HEK293 (cell line): ENCODE data around the gene HYKK.

Source experiments
- GLI4 ChIP-seq: fragments of 450-650 bp; formaldehyde crosslinking; IDR thresholded peaks from 2 replicates; pipeline ENCODE4 v1.5.1; 2016; ENCODE audit warnings: missing biosample characterization, missing genetic modification characterization
- HOXD13 ChIP-seq: sonication (generic); formaldehyde crosslinking; IDR thresholded peaks from 2 replicates; pipeline ENCODE4 v1.8.0; 2022; ENCODE audit warnings: missing genetic modification reagents, borderline replicate concordance
- MZF1 ChIP-seq: fragments of 450-650 bp; formaldehyde crosslinking; IDR thresholded peaks from 2 replicates; pipeline ENCODE4 v1.5.1; 2017; ENCODE audit warnings: missing biosample characterization, missing genetic modification characterization, borderline replicate concordance
- REST ChIP-seq: fragments of 450-650 bp; formaldehyde crosslinking; IDR thresholded peaks from 2 replicates; pipeline ENCODE4 v1.5.1; 2016; ENCODE audit warnings: missing biosample characterization, missing genetic modification characterization
- SP2 ChIP-seq: fragments of 450-650 bp; formaldehyde crosslinking; IDR thresholded peaks from 2 replicates; pipeline ENCODE4 v1.5.1; 2016; ENCODE audit warnings: missing biosample characterization, missing genetic modification characterization
- TCF7L2 ChIP-seq: IDR thresholded peaks from 2 replicates; pipeline ENCODE4 v1.6.1; 2011; ENCODE audit warnings: low read depth, mild to moderate bottlenecking, inconsistent platforms, low read length, moderate library complexity, borderline replicate concordance
- ZBTB17 ChIP-seq: fragments of 450-650 bp; formaldehyde crosslinking; IDR thresholded peaks from 2 replicates; pipeline ENCODE4 v1.5.1; 2016; ENCODE audit warnings: missing biosample characterization, missing genetic modification characterization
- ZNF10 ChIP-seq: fragments of 450-650 bp; formaldehyde crosslinking; IDR thresholded peaks from 2 replicates; pipeline ENCODE4 v1.5.1; 2017; ENCODE audit warnings: missing biosample characterization, missing genetic modification characterization
- ZNF112 ChIP-seq: fragments of 450-650 bp; formaldehyde crosslinking; IDR thresholded peaks from 2 replicates; pipeline ENCODE4 v1.5.0; 2017; ENCODE audit warnings: missing biosample characterization, missing genetic modification characterization
- ZNF155 ChIP-seq: fragments of 450-650 bp; formaldehyde crosslinking; IDR thresholded peaks from 2 replicates; pipeline ENCODE4 v1.5.1; 2016; ENCODE audit warnings: missing biosample characterization, missing genetic modification characterization
- ZNF19 ChIP-seq: fragments of 450-650 bp; formaldehyde crosslinking; IDR thresholded peaks from 2 replicates; pipeline ENCODE4; 2016; ENCODE audit warnings: missing biosample characterization, missing genetic modification characterization, low read depth
- ZNF202 ChIP-seq: fragments of 450-650 bp; formaldehyde crosslinking; IDR thresholded peaks from 2 replicates; pipeline ENCODE4 v1.5.1; 2016; ENCODE audit warnings: missing biosample characterization, missing genetic modification characterization, borderline replicate concordance
- ZNF23 ChIP-seq: fragments of 450-650 bp; formaldehyde crosslinking; IDR thresholded peaks from 2 replicates; pipeline ENCODE4 v1.5.1; 2016; ENCODE audit warnings: missing biosample characterization, missing genetic modification characterization, borderline replicate concordance
- ZNF292 ChIP-seq: fragments of 450-650 bp; formaldehyde crosslinking; IDR thresholded peaks from 2 replicates; pipeline ENCODE4 v1.5.1; 2016; ENCODE audit warnings: low read depth, missing biosample characterization, missing genetic modification characterization, borderline replicate concordance
- ZNF335 ChIP-seq: fragments of 450-650 bp; formaldehyde crosslinking; conservative IDR thresholded peaks from 2 replicates; pipeline ENCODE4 v1.5.1; 2016; ENCODE audit warnings: missing biosample characterization, missing genetic modification characterization
- ZNF341 ChIP-seq: fragments of 450-650 bp; formaldehyde crosslinking; IDR thresholded peaks from 2 replicates; pipeline ENCODE4; 2016; ENCODE audit warnings: low read depth, missing biosample characterization, missing genetic modification characterization
- ZNF350 ChIP-seq: fragments of 450-650 bp; formaldehyde crosslinking; IDR thresholded peaks from 2 replicates; pipeline ENCODE4 v1.5.0; 2017; ENCODE audit warnings: missing biosample characterization, mild to moderate bottlenecking, missing genetic modification characterization
- ZNF354C ChIP-seq: fragments of 450-650 bp; formaldehyde crosslinking; IDR thresholded peaks from 2 replicates; pipeline ENCODE4 v1.5.1; 2016; ENCODE audit warnings: missing biosample characterization, missing genetic modification characterization, low read depth, borderline replicate concordance
- ZNF362 ChIP-seq: fragments of 450-650 bp; formaldehyde crosslinking; IDR thresholded peaks from 2 replicates; pipeline ENCODE4 v1.5.1; 2016; ENCODE audit warnings: missing biosample characterization, missing genetic modification characterization
- ZNF391 ChIP-seq: fragments of 450-650 bp; formaldehyde crosslinking; IDR thresholded peaks from 2 replicates; pipeline ENCODE4 v1.5.1; 2016; ENCODE audit warnings: low read depth, missing biosample characterization, missing genetic modification characterization, borderline replicate concordance
- ZNF426 ChIP-seq: fragments of 450-650 bp; formaldehyde crosslinking; IDR thresholded peaks from 2 replicates; pipeline ENCODE4 v1.5.1; 2017; ENCODE audit warnings: missing biosample characterization, missing genetic modification characterization, mild to moderate bottlenecking, inconsistent platforms, moderate library complexity
- ZNF473 ChIP-seq: fragments of 450-650 bp; formaldehyde crosslinking; IDR thresholded peaks from 2 replicates; pipeline ENCODE4 v1.5.1; 2017; ENCODE audit warnings: missing biosample characterization, missing genetic modification characterization
- ZNF530 ChIP-seq: fragments of 450-650 bp; formaldehyde crosslinking; IDR thresholded peaks from 2 replicates; pipeline ENCODE4 v1.5.1; 2016; ENCODE audit warnings: low read depth, missing biosample characterization, missing genetic modification characterization
- ZNF561 ChIP-seq: fragments of 450-650 bp; IDR thresholded peaks from 2 replicates; pipeline ENCODE4 v1.5.1; 2018; ENCODE audit warnings: missing biosample characterization, missing genetic modification characterization, borderline replicate concordance
- ZNF624 ChIP-seq: fragments of 450-650 bp; formaldehyde crosslinking; IDR thresholded peaks from 2 replicates; pipeline ENCODE4 v1.5.1; 2017; ENCODE audit warnings: missing biosample characterization, missing genetic modification characterization
- ZNF629 ChIP-seq: fragments of 450-650 bp; formaldehyde crosslinking; IDR thresholded peaks from 2 replicates; pipeline ENCODE4 v1.5.1; 2017; ENCODE audit warnings: missing biosample characterization, missing genetic modification characterization
- ZNF658 ChIP-seq: fragments of 450-650 bp; formaldehyde crosslinking; IDR thresholded peaks from 2 replicates; pipeline ENCODE4; 2016; ENCODE audit warnings: missing biosample characterization, missing genetic modification characterization
- ZNF660 ChIP-seq: fragments of 450-650 bp; IDR thresholded peaks from 2 replicates; pipeline ENCODE4 v1.5.1; 2018; ENCODE audit warnings: missing biosample characterization, mild to moderate bottlenecking, missing genetic modification characterization
- ZNF707 ChIP-seq: fragments of 450-650 bp; formaldehyde crosslinking; IDR thresholded peaks from 2 replicates; pipeline ENCODE4 v1.5.1; 2016; ENCODE audit warnings: missing biosample characterization, missing genetic modification characterization
- ZNF768 ChIP-seq: fragments of 450-650 bp; formaldehyde crosslinking; IDR thresholded peaks from 2 replicates; pipeline ENCODE4 v1.5.1; 2018; ENCODE audit warnings: missing biosample characterization, mild to moderate bottlenecking, missing genetic modification characterization
- ZNF830 ChIP-seq: fragments of 450-650 bp; IDR thresholded peaks from 2 replicates; pipeline ENCODE4 v1.5.0; 2018; ENCODE audit warnings: missing biosample characterization, missing genetic modification characterization, low read depth, mild to moderate bottlenecking, moderate library complexity
- ZNF837 ChIP-seq: fragments of 450-650 bp; formaldehyde crosslinking; IDR thresholded peaks from 2 replicates; pipeline ENCODE4 v1.5.1; 2016; ENCODE audit warnings: missing biosample characterization, missing genetic modification characterization
- TF ChIP-seq, protein P1 (sequence below): IDR thresholded peaks from 2 replicates; pipeline ENCODE4 v1.6.1; 2011; ENCODE audit warnings: mild to moderate bottlenecking, low read depth, low read length, borderline replicate concordance
- TF ChIP-seq, protein P2 (sequence below): fragments of 450-650 bp; formaldehyde crosslinking; optimal IDR thresholded peaks from 2 replicates; pipeline ENCODE3; 2016; ENCODE audit warnings: missing biosample characterization, mild to moderate bottlenecking, missing genetic modification characterization
- TF ChIP-seq, protein P3 (sequence below): fragments of 450-650 bp; formaldehyde crosslinking; IDR thresholded peaks from 2 replicates; pipeline ENCODE4 v1.5.1; 2017; ENCODE audit warnings: missing biosample characterization, missing genetic modification characterization

HYKK gene

GRCh38 chr15:78536134-78536533 lies 28.8 kb downstream of the HYKK start (continued):
- no peak for TF ChIP-seq ZBTB17
- TF ChIP-seq ZNF362 = no peak
- TF ChIP-seq ZNF660 (tag by site-specific recombination) = peak; percentile 29; the same call in 1 of the 2 replicates
- TF ChIP-seq MZF1 = no peak
- TF ChIP-seq ZNF23 (tag by site-specific recombination) = no peak
- no peak for TF ChIP-seq ZNF354C (tag by site-specific recombination)
- TF ChIP-seq REST (tag by site-specific recombination) = no peak
- TF ChIP-seq TCF7L2 = no peak
- no peak for TF ChIP-seq ZNF837 (tag by site-specific recombination)
- TF ChIP-seq ZNF473 (tag by site-specific recombination) = peak; percentile 96
- no peak for TF ChIP-seq ZNF341 (tag by site-specific recombination)
- no peak for TF ChIP-seq ZNF830
- TF ChIP-seq ZNF10 (tag by site-specific recombination) = no peak
- TF ChIP-seq ZNF658 (tag by site-specific recombination) = no peak
- no peak for TF ChIP-seq ZNF19 (tag by site-specific recombination)
- TF ChIP-seq ZNF112 (tag by site-specific recombination) = no peak; the same call in 1 of the 2 replicates
- TF ChIP-seq ZNF426 (tag by site-specific recombination) = no peak
- TF ChIP-seq ZNF624 = no peak
- no peak for TF ChIP-seq ZNF561 (tag by site-specific recombination)
- TF ChIP-seq GLI4 (tag by site-specific recombination) = no peak
- TF ChIP-seq ZNF155 = 0 out of 2 replicates have a peak, but pooled peaks have one; percentile 49
- TF ChIP-seq, protein P1, sequence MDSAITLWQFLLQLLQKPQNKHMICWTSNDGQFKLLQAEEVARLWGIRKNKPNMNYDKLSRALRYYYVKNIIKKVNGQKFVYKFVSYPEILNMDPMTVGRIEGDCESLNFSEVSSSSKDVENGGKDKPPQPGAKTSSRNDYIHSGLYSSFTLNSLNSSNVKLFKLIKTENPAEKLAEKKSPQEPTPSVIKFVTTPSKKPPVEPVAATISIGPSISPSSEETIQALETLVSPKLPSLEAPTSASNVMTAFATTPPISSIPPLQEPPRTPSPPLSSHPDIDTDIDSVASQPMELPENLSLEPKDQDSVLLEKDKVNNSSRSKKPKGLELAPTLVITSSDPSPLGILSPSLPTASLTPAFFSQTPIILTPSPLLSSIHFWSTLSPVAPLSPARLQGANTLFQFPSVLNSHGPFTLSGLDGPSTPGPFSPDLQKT = no peak
- no peak for TF ChIP-seq HOXD13
- no peak for TF ChIP-seq ZNF707 (tag by site-specific recombination)
- no peak for TF ChIP-seq ZNF629
- TF ChIP-seq, protein P2, sequence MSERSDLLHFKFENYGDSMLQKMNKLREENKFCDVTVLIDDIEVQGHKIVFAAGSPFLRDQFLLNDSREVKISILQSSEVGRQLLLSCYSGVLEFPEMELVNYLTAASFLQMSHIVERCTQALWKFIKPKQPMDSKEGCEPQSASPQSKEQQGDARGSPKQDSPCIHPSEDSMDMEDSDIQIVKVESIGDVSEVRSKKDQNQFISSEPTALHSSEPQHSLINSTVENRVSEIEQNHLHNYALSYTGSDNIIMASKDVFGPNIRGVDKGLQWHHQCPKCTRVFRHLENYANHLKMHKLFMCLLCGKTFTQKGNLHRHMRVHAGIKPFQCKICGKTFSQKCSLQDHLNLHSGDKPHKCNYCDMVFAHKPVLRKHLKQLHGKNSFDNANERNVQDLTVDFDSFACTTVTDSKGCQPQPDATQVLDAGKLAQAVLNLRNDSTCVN = no peak
- TF ChIP-seq ZNF335 = no peak; the same call in 1 of the 2 replicates
- no peak for TF ChIP-seq ZNF530 (tag by site-specific recombination)
- no peak for TF ChIP-seq SP2 (tag by site-specific recombination)
- no peak for TF ChIP-seq ZNF768 (tag by site-specific recombination)
- no peak for TF ChIP-seq ZNF391 (tag by site-specific recombination)
- TF ChIP-seq ZNF202 (tag by site-specific recombination) = no peak
- no peak for TF ChIP-seq ZNF292
- no peak for TF ChIP-seq ZNF350 (tag by site-specific recombination)
- TF ChIP-seq, protein P3, sequence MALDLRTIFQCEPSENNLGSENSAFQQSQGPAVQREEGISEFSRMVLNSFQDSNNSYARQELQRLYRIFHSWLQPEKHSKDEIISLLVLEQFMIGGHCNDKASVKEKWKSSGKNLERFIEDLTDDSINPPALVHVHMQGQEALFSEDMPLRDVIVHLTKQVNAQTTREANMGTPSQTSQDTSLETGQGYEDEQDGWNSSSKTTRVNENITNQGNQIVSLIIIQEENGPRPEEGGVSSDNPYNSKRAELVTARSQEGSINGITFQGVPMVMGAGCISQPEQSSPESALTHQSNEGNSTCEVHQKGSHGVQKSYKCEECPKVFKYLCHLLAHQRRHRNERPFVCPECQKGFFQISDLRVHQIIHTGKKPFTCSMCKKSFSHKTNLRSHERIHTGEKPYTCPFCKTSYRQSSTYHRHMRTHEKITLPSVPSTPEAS (tag by site-specific recombination) = peak; percentile 98
